Astrocyte of the cerebellum (primary cell): ENCODE measurements around the gene ERMP1.

Experiments used
- DNase-seq: peaks from one replicate; pipeline ENCODE4 v3.0.0-alpha.2; 2011; ENCODE audit warnings: low read depth
- H3K4me3 ChIP-seq: 2 replicates; pipeline ENCODE4 v1.5.1; 2011; ENCODE audit warnings: mild to moderate bottlenecking, low read depth, low read length, moderate library complexity
- in situ Hi-C: cut with HindIII; loops from 2 replicates; pipeline ENCODE4 v1.10.0; 2017; ENCODE audit warnings: low sequenced_read_pairs
- TF ChIP-seq, protein P1 (sequence below): IDR thresholded peaks from 2 replicates; pipeline ENCODE4 v1.5.1; 2012; ENCODE audit warnings: low read length, low read depth, moderate library complexity, mild to moderate bottlenecking; ENCODE audit errors: missing control alignments

ERMP1 gene

DNA sequence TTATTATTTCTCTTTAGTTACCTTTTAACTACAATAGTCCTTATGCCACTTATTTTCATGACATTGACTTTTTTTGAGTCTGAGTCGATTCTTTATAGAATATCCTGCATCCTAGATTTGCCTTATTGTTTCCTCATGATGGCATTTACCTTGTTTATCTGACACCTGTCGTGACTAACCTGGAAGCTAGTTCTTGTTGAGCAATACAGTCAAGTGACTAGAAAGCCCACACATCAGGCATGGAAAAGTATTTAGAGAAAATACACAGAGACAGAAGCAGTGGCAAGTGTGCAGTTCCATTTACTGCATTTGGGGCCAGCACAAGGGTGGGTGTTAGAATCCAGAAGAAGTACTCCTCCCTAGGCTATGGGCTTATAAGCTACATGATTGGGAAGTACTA, 97.8 kb downstream of the ERMP1 start:
- TF ChIP-seq, protein P1, sequence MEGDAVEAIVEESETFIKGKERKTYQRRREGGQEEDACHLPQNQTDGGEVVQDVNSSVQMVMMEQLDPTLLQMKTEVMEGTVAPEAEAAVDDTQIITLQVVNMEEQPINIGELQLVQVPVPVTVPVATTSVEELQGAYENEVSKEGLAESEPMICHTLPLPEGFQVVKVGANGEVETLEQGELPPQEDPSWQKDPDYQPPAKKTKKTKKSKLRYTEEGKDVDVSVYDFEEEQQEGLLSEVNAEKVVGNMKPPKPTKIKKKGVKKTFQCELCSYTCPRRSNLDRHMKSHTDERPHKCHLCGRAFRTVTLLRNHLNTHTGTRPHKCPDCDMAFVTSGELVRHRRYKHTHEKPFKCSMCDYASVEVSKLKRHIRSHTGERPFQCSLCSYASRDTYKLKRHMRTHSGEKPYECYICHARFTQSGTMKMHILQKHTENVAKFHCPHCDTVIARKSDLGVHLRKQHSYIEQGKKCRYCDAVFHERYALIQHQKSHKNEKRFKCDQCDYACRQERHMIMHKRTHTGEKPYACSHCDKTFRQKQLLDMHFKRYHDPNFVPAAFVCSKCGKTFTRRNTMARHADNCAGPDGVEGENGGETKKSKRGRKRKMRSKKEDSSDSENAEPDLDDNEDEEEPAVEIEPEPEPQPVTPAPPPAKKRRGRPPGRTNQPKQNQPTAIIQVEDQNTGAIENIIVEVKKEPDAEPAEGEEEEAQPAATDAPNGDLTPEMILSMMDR, result no peak
- no peak overlapping the region for H3K4me3 ChIP-seq
- no peak for DNase-seq
- in situ Hi-C loops, result no loop called here
